ENCODE data around the gene AUNIP. TPM values are rescaled to one million over a fixed set of nuclear protein-coding genes. Genes with fewer than 3 reads are reported as not detected.

AUNIP gene
- total RNA-seq, 3 donors from 2014 or later: 0.28 to 1.5 (median 0.35) TPM

GRCh38 chr1:25813071-25813733, 46.1 kb downstream of the AUNIP start:
- TF ChIP-seq CTCF (IDR thresholded peaks at IDR 0.05): no peak
- Histone ChIP-seq H3K4me3 (no peak overlapping the region), H3K36me3 (ENCODE audit: low read depth) (no peaks in the 10 kb centered on the region), H3K4me1 (ENCODE audit: low read depth) (peaks cover 8% of the 10 kb centered on the region), H3K9me3 (no peaks in the 10 kb centered on the region)
- no peak for DNase-seq
- ATAC-seq: no peak
- intact Hi-C loops (cut with DNase I, micrococcal nuclease): no loop called here

GRCh38 chr1:25811384-25812082, 47.7 kb downstream of the AUNIP start:
- Histone ChIP-seq H3K9me3 (no peaks in the 10 kb centered on the region), H3K4me3 (no peak overlapping the region), H3K36me3 (ENCODE audit: low read depth) (no peaks in the 10 kb centered on the region), H3K4me1 (ENCODE audit: low read depth) (peaks cover 2% of the 10 kb centered on the region)
- TF ChIP-seq CTCF (IDR thresholded peaks at IDR 0.05): no peak
- intact Hi-C loops (cut with DNase I, micrococcal nuclease): no loop called here
- ATAC-seq (no peak), DNase-seq (no peak)

GRCh38 chr1:25810341-25811299, 48.6 kb downstream of the AUNIP start:
- Histone ChIP-seq H3K4me1 (ENCODE audit: low read depth) (peaks cover 2% of the 10 kb centered on the region), H3K4me3 (no peak overlapping the region), H3K36me3 (ENCODE audit: low read depth) (no peaks in the 10 kb centered on the region), H3K9me3 (no peaks in the 10 kb centered on the region)
- intact Hi-C loops (cut with DNase I, micrococcal nuclease): no loop called here
- peak in 2 of 3 donors; percentile 85 for DNase-seq
- ATAC-seq: peak; percentile 76
- TF ChIP-seq CTCF (IDR thresholded peaks at IDR 0.05): peak; percentile 82

GRCh38 chr1:25809929-25810328, 49.3 kb downstream of the AUNIP start:
- Histone ChIP-seq H3K36me3 (ENCODE audit: low read depth) (no peaks in the 10 kb centered on the region), H3K9me3 (no peaks in the 10 kb centered on the region), H3K4me3 (no peak overlapping the region), H3K4me1 (ENCODE audit: low read depth) (peaks cover 2% of the 10 kb centered on the region)
- no peak for DNase-seq
- no peak for TF ChIP-seq CTCF (IDR thresholded peaks at IDR 0.05)
- intact Hi-C loops (cut with DNase I, micrococcal nuclease): no loop called here
- no peak for ATAC-seq

- no peak for TF ChIP-seq CTCF (IDR thresholded peaks at IDR 0.05)
- intact Hi-C loops (cut with DNase I, micrococcal nuclease): no loop called here
- DNase-seq: no peak
- H3K36me3 ChIP-seq (ENCODE audit: low read depth): no peaks in the 10 kb centered on the region
- H3K4me1 ChIP-seq (ENCODE audit: low read depth): peaks cover 2% of the 10 kb centered on the region
- ATAC-seq: no peak
- H3K4me3 ChIP-seq: no peak overlapping the region
- no peaks in the 10 kb centered on the region for H3K9me3 ChIP-seq
Measured at GRCh38 chr1:25809283-25809926, 49.9 kb downstream of the AUNIP start.

All from mucosa of descending colon (tissue), 3 donors.